ENCODE results near the gene PAX5.

- TF ChIP-seq CTCF (IDR thresholded peaks at IDR 0.05) (no peak), POLR2A (IDR thresholded peaks at IDR 0.05) (no peak)
Measured at GRCh38 chr9:36877239-36877638, 156.8 kb downstream of the PAX5 start.
